Stimulated activated effector memory CD8-positive, alpha-beta T cell treated with anti-CD3 and anti-CD28 coated beads, Interleukin-12 subunit alpha, Interleukin-12 subunit beta, amount 100 ng/mL, for 72 hours (primary cell): ENCODE results near the gene EPG5.
"Not testable (repeated sequence)": the region's sequence is repeated elsewhere in the genome, so short reads cannot be mapped to it uniquely, and the experiment has no call there.

Source experiments
- ATAC-seq: fragments of 150-1000 bp; cut with Tn5 transposase; 2 replicates; pipeline ENCODE4 v1.10.0; 2021
- DNase-seq, 2 donors: peaks; one replicate each; pipeline ENCODE4 v3.0.0; 2021 to 2022; ENCODE audit warnings: low spot score in 2 of 2
- H3K27ac Mint-ChIP-seq: one replicate; pipeline ENCODE4 v1.8.0; 2022; ENCODE audit warnings: mild to moderate bottlenecking, mixed read lengths
- H3K36me3 Mint-ChIP-seq: one replicate; pipeline ENCODE4 v1.8.0; 2022; ENCODE audit warnings: mild to moderate bottlenecking, mixed read lengths
- H3K4me1 Mint-ChIP-seq: one replicate; pipeline ENCODE4 v1.8.0; 2022; ENCODE audit warnings: mixed read lengths
- H3K4me3 Mint-ChIP-seq: one replicate; pipeline ENCODE4 v1.8.0; 2022; ENCODE audit warnings: mild to moderate bottlenecking, mixed read lengths
- H3K9me3 Mint-ChIP-seq: one replicate; pipeline ENCODE4 v1.8.0; 2022; ENCODE audit warnings: mixed read lengths

The EPG5 gene

GRCh38 chr18:45851161-45851925, 115.8 kb downstream of the EPG5 start:
- H3K4me3 Mint-ChIP-seq = no peak overlapping the region
- no peaks in the 10 kb centered on the region for H3K4me1 Mint-ChIP-seq
- DNase-seq (no peak), ATAC-seq (no peak)
- H3K9me3 Mint-ChIP-seq = no peaks in the 10 kb centered on the region
- peak overlapping the region; percentile 27 for H3K27ac Mint-ChIP-seq
- H3K36me3 Mint-ChIP-seq = peaks cover 71% of the 10 kb centered on the region

DNA sequence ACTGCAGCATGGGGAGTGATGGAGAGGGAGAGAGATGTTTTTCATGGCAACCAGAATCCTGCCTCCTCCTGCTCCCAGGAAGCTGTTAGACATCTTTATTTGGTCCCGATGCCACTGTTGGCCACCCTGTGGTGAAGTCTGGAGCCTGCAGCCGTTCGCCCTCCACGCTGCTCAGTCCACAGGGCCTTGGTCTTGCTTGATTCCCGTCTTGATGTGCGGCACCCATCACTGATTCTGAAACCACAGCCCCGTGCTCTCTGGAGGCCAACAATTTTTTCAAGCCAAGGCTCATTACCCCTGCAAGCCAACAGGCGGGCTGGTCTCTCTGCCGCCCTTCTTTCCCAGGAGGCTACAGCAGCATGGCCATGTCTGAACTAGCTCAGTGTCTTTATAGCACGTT, 117.1 kb downstream of the EPG5 start:
- Mint-ChIP-seq H3K4me3 (no peak overlapping the region), H3K27ac (no peak overlapping the region), H3K4me1 (no peaks in the 10 kb centered on the region), H3K36me3 (peaks cover 58% of the 10 kb centered on the region), H3K9me3 (no peaks in the 10 kb centered on the region)
- ATAC-seq (no peak), DNase-seq (no peak)

GRCh38 chr18:45849529-45849928, 117.6 kb downstream of the EPG5 start:
- ATAC-seq = peak; percentile 37
- Mint-ChIP-seq H3K27ac (no peak overlapping the region), H3K9me3 (no peaks in the 10 kb centered on the region), H3K4me3 (no peak overlapping the region), H3K36me3 (peaks cover 54% of the 10 kb centered on the region), H3K4me1 (no peaks in the 10 kb centered on the region)
- no peak for DNase-seq

DNA sequence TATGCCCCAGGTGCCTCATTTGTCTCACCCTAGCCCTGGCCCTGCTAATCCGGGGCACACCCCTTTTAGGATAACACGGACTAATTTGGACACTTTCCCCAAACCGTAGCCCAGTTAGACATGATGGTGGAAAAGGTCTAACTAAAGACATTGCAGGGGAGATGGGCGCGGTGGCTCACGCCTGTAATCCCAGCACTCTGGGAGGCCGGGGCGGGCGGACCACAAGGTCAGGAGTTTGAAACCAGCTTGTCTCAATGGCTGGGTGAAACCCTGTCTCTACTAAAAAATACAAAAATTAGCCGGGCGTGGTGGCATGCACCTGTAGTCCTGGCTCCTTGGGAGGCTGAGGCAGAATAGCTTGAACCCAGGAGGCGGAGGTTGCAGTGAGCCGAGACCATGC, 118.5 kb downstream of the EPG5 start:
- H3K9me3 Mint-ChIP-seq, DNase-seq, H3K4me1 Mint-ChIP-seq, H3K27ac Mint-ChIP-seq, H3K4me3 Mint-ChIP-seq, ATAC-seq: not testable (repeated sequence)
- H3K36me3 Mint-ChIP-seq = peaks cover 45% of the 10 kb centered on the region

DNA sequence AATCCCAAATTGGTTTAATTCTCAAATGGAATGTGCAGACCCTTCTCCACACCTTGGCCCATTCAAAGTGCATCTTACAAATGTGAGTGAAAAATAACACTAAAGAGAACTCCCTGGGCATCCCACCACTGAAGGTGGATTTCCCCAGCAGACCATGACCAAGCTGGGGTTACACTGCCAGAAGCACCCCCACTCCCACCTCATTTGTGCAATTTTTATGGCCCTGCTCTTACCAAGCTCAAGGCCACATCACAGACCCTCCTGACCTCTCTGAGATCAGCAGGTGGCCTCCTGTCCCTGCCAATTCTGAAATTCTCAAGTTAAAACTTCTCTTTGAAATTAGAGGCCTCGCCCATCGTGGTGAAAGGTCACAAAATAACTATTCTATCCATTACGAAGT, 120.0 kb downstream of the EPG5 start:
- ATAC-seq = no peak
- Mint-ChIP-seq H3K36me3 (peaks cover 30% of the 10 kb centered on the region), H3K4me1 (no peaks in the 10 kb centered on the region), H3K27ac (peak overlapping the region; percentile 56), H3K9me3 (no peaks in the 10 kb centered on the region), H3K4me3 (no peak overlapping the region)
- DNase-seq = no peak

DNA sequence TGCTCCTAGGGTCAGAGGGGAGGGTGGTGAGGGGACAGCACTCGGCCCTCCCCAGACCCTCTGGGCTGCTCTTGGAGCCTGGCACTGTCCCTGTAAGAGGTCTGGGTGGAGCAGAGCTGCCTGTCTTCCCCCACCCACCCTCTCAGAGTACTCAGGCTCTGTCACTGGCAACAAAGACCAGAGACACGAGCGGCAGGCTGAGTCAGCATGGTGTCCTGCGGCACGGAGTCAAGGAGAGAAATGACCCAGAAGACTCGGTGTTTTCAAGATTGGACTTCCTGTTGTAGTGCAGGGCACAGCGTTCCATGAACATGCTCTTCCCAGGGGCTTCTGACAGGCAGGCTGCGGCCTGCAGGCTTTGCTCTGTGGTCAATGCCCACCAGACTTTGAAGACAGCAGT, 121.7 kb downstream of the EPG5 start:
- DNase-seq (no peak), ATAC-seq (peak; percentile 25)
- Mint-ChIP-seq H3K4me3 (no peak overlapping the region), H3K4me1 (no peaks in the 10 kb centered on the region), H3K9me3 (no peaks in the 10 kb centered on the region), H3K27ac (no peak overlapping the region), H3K36me3 (peaks cover 12% of the 10 kb centered on the region)

DNA sequence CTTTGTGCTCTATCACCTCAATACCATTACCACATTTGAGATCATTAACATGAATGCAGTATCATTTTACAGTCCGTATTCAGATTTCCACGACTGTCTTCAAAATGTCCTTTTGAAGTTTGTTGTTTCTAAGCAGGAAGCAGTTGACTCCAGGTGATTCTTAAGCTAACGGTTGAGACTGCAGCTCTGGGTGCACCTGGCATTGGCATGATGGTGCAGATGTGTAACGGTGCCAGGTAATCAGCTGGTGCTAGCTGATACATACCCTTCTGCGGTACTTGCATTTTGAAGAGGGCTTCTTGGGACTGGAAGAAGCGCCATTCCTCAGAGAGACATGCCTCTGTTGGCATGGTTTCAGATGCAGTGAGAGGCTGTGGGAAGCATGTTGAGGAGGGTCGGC, 122.2 kb downstream of the EPG5 start:
- H3K9me3 Mint-ChIP-seq = no peaks in the 10 kb centered on the region
- H3K36me3 Mint-ChIP-seq = peaks cover 8% of the 10 kb centered on the region
- H3K4me3 Mint-ChIP-seq = no peak overlapping the region
- no peak overlapping the region for H3K27ac Mint-ChIP-seq
- H3K4me1 Mint-ChIP-seq = no peaks in the 10 kb centered on the region
- DNase-seq (no peak), ATAC-seq (no peak)

DNA sequence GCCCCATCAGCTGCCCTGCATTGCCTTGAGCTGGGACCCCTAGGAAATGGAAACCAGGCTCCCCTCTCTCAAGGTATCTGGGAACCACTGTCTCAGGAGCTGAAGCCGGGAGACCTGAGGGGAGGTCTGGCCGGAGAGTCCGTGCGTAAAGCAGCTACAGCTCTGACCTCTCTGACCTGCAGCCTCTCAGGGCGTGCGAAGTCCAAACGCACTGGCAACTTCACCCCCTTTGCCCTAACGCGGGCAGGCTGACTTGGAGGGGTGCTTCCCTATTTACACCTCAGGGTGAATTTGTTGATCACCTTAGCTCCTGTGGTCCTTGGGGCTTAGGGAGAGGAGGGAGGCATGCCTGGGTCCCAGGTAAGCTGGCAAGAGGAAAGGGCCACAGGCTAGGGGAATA, 124.1 kb downstream of the EPG5 start:
- no peaks in the 10 kb centered on the region for H3K36me3 Mint-ChIP-seq
- no peak overlapping the region for H3K27ac Mint-ChIP-seq
- peaks cover 6% of the 10 kb centered on the region for H3K4me1 Mint-ChIP-seq
- no peak overlapping the region for H3K4me3 Mint-ChIP-seq
- ATAC-seq (no peak), DNase-seq (no peak)
- H3K9me3 Mint-ChIP-seq = no peaks in the 10 kb centered on the region

DNA sequence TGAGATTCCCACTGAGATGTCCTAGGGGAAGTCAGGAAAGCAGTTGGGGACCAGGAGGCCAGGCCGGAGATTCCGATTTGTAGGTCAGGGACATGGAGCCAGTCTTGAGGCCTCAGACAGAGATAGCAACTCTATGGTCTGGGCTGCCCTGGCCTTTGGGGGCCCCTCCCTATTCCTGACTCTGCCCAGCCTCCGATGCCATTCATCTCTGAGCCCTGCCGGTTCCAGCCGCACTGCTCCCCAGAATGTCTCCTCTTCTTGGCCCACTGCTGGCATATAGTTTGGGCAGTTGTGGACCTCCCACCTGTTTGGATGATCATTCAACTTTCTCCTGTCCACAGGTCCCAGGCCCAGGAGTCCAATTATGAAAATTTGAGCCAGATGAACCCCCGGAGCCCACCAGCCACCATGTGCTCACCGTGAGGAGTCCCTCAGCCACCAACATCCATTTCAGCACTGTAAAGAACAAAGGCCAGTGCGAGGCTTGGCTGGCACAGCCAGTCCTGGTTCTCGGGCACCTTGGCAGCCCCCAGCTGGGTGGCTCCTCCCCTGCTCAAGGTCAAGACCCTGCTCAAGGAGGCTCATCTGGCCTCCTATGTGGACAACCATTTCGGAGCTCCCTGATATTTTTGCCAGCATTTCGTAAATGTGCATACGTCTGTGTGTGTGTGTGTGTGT, 125.2 kb downstream of the EPG5 start:
- no peak overlapping the region for H3K4me3 Mint-ChIP-seq
- H3K4me1 Mint-ChIP-seq = peaks cover 10% of the 10 kb centered on the region
- H3K36me3 Mint-ChIP-seq = no peaks in the 10 kb centered on the region
- ATAC-seq = no peak
- no peaks in the 10 kb centered on the region for H3K9me3 Mint-ChIP-seq
- no peak overlapping the region for H3K27ac Mint-ChIP-seq
- no peak for DNase-seq

DNA sequence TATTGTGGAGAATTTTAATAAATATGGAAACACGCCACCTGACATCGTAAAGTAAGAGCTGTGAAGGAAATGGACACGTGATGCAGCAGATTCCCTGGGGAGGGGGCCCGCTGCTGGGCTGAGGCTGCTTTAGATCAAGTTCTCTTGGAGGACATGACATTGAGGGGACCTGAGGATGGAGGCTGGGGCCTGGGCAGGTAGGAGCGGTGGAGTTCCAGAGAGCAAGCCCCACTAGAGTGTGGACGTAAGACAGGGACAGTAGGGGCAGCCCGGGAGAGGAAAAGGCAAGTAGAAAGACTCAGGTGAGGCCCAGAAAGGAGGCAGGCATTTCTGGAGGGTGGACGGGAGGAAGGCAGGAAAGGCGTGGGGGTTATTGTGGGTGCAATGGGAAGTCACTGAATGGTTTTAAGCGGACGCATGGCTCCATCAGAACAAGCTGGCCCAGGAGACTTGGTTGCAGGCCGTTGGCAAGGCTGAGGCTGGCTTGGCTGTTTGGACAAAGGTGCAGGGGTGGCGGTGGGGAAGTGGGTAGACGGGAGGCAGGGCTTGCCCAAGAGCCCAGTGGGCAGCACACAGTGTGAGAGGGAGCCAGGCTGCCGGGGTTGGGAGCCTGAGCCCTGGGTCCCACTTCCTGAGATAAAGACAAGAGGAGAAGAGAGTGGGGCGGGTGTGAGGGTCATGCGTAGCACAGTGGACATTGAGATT, 125.9 kb downstream of the EPG5 start:
- Mint-ChIP-seq H3K9me3 (no peaks in the 10 kb centered on the region), H3K27ac (no peak overlapping the region), H3K4me1 (peaks cover 10% of the 10 kb centered on the region), H3K4me3 (no peak overlapping the region), H3K36me3 (no peaks in the 10 kb centered on the region)
- DNase-seq = no peak
- ATAC-seq = no peak

DNA sequence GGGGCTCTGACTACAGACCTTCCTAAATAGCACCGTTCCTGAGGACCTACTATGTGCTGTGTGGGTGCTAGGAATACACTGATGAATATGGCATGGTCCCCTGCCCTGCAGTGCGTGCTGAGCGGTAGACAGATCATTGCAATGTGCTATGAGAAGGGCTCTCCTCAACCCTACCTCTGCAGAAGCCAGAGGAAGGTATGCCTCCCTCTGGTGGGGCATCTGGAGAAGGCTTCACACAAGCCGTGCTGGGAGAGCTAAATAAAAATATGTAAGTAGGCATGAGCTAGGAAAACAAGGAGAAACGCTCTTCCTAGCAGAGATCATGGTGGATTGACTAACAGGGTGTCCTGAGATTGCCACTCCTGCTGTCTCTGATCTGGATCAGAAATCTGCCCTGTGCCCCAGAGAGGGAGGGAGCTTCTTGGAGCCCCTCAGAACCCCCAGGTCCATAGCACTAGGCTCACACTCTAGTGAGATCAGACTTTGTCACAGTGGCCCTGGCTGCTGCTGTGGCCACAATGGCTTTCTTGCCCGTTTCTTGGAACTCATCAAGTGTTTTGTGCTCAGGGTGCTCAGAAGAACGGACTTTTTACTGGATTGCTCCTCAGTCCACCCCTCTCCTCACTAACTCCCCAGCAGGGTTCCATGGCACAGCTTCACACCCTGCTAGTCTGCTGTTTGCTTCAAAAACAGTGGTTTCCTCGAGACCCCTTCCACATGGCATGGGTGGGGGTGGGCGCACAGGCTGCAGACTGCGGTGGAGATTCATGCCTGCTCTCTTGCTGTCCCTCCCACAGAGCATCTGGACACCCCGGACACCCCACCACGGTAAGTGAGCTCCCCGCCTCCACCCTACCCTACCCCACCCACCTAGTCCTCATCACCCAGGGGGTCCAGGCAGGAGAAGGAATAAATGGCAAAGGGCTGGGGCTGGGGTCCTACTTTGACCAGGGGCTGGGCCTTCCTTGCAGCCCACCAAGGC, 127.4 kb downstream of the EPG5 start:
- H3K4me3 Mint-ChIP-seq = no peak overlapping the region
- peak; percentile 61 for ATAC-seq
- no peaks in the 10 kb centered on the region for H3K9me3 Mint-ChIP-seq
- DNase-seq = no peak
- peaks cover 10% of the 10 kb centered on the region for H3K4me1 Mint-ChIP-seq
- no peaks in the 10 kb centered on the region for H3K36me3 Mint-ChIP-seq
- H3K27ac Mint-ChIP-seq = no peak overlapping the region

DNA sequence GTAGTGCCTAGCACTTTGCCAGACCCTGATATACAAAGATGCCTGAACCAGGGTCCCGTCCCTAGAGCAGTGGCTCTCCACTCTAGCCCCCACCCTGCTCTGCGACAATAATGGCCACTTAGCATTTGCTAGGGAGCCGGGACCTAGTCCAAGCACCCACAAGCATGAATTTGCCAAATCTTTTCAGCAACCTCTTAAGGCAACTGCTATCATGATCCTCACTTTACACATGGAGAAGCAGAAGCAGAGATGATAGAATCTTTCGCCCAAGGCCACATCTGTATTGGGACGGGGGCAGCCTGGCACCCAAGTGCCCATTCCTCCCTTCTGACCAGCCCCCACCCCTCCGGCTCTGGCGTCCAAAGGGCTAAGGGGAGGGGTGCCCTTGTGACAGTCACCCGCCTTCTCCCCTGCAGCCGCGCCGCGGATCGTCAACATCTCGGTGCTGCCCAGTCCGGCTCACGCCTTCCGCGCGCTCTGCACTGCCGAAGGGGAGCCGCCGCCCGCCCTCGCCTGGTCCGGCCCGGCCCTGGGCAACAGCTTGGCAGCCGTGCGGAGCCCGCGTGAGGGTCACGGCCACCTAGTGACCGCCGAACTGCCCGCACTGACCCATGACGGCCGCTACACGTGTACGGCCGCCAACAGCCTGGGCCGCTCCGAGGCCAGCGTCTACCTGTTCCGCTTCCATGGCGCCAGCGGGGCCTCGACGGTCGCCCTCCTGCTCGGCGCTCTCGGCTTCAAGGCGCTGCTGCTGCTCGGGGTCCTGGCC, 128.6 kb downstream of the EPG5 start:
- Mint-ChIP-seq H3K9me3 (no peaks in the 10 kb centered on the region), H3K27ac (no peak overlapping the region), H3K36me3 (no peaks in the 10 kb centered on the region), H3K4me1 (peaks cover 10% of the 10 kb centered on the region), H3K4me3 (peak overlapping the region; percentile 51)
- DNase-seq (no peak), ATAC-seq (no peak)

GRCh38 chr18:45837283-45838070, 129.7 kb downstream of the EPG5 start:
- Mint-ChIP-seq H3K9me3 (no peaks in the 10 kb centered on the region), H3K27ac (no peak overlapping the region), H3K4me1 (peaks cover 10% of the 10 kb centered on the region), H3K36me3 (no peaks in the 10 kb centered on the region), H3K4me3 (peak overlapping the region; percentile 51)
- ATAC-seq = peak; percentile 84
- peak; percentile 32 to 64 for DNase-seq
